Ovary (tissue), 10 donors: ENCODE results near the gene SECTM1. TPM values are rescaled to one million over a fixed set of nuclear protein-coding genes. Genes with fewer than 3 reads are reported as not detected.
"Not testable (repeated sequence)": the region's sequence is repeated elsewhere in the genome, so short reads cannot be mapped to it uniquely, and the experiment has no call there.

Experiments used
- DNase-seq, 5 donors: peaks; one replicate each; pipeline ENCODE4 v3.0.0-alpha.2; 2019 to 2020
- H3K27ac ChIP-seq, 2 donors: fragments of 200-600 bp; one replicate each; pipeline versions ENCODE4 v1.5.1 to v1.8.0; 2019 to 2022
- H3K27me3 ChIP-seq: fragments of 200-600 bp; one replicate; pipeline ENCODE4 v1.8.0; 2022
- H3K36me3 ChIP-seq: fragments of 200-600 bp; sonication (generic); one replicate; pipeline ENCODE4 v1.5.1; 2019
- H3K4me1 ChIP-seq: one replicate; pipeline ENCODE4 v1.8.1; 2013; ENCODE audit warnings: mild to moderate bottlenecking, moderate library complexity; ENCODE audit not compliant: insufficient read depth
- H3K4me3 ChIP-seq: fragments of 200-600 bp; sonication (generic); one replicate; pipeline ENCODE4 v1.5.1; 2017
- H3K9me3 ChIP-seq, 2 donors: fragments of 200-600 bp in 1 of 2; sonication (generic) in 1 of 2; one replicate each; pipeline versions ENCODE4 v1.5.1 to v1.8.1; 2013 to 2019; ENCODE audit warnings: mild to moderate bottlenecking in 1 of 2, moderate library complexity in 1 of 2
- CTCF ChIP-seq, 3 donors: fragments of 450-650 bp in 2 of 3; fragments of 200-600 bp in 1 of 3; IDR thresholded peaks; one replicate each; pipeline versions ENCODE4 v1.5.1 to v1.8.0; 2016 to 2022; ENCODE audit warnings: antibody characterized with exemption in 3 of 3, mild to moderate bottlenecking in 1 of 3
- EP300 ChIP-seq: sonication (generic); formaldehyde crosslinking; IDR thresholded peaks from one replicate; pipeline ENCODE4 v1.6.1; 2017; ENCODE audit warnings: antibody characterized with exemption
- POLR2A ChIP-seq: fragments of 450-650 bp; IDR thresholded peaks from one replicate; pipeline ENCODE4 v1.6.1; 2017; ENCODE audit warnings: antibody characterized with exemption, mild to moderate bottlenecking, moderate library complexity
- WGBS, 3 donors: extraction: QIAGEN DNeasy Blood & Tissue Kit in 1 of 3; methylation state at CpG; one replicate each; pipeline versions ENCODE4 v1.1.5 to v1.1.7; 2013 to 2017; 5-methylcytosine and 5-hydroxymethylcytosine counted together
- intact Hi-C, 4 donors: fragments of 100-400 bp; cut with DNase I; formaldehyde crosslinking; loops; one replicate each; pipeline versions ENCODE4 v1.11.0 to v1.15.1; 2022 to 2023
- long read RNA-seq, 3 donors: library from polyadenylated mRNA in 2 of 3; unstranded in 2 of 3; transcript quantifications; one replicate each; pipeline ENCODE4 v2.0.0 and lab custom pipeline, GENCODE V29; 2021 to 2026
- polyA plus RNA-seq, 2 donors: library from polyadenylated mRNA; stranded (reverse); fragments of 200-250 nt in 1 of 2; fragments of 350-450 nt in 1 of 2; fragmentation: Illumina TruSeq in 1 of 2; extraction: RNeasy Lipid Tissue Mini Kit (QIAGEN cat#74804) in 1 of 2; gene quantifications; one replicate each; pipeline ENCODE4 v1.2.3, GENCODE V29; 2013 to 2014
- total RNA-seq, 7 donors: library from RNA; depleted of rRNA in 2 of 7; stranded (reverse); fragments of >200 nt in 2 of 7; fragmentation: NEBNext Ultra II Directional in 3 of 7; extraction: Animal tissue kit (Norgen Biotek cat#: 25700) in 3 of 7; gene quantifications; one replicate each; pipeline versions ENCODE4 v1.1.0 to v1.2.4, GENCODE V29; 2016 to 2023
- donor health status: DM: no; HTN: no; CAD: no; lungs with moderate emphysema.
- donor health status: DM: no; HTN: no; CAD: no.
- donor health status: Bipolar disorder and iron deficiency.
- donor health status: DM: yes; HTN: yes; CAD: no.
- donor health status: DM: no; HTN: no; CAD: no.
- donor health status: DM: yes; HTN: yes; CAD: no.

Gene SECTM1
- total RNA-seq (10 to 100 TPM in 1 of 7 donors, 1 to 10 TPM in 6; 3.9 to 20.8 (median 9.1) TPM), polyA plus RNA-seq (1 to 10 TPM; 2.1 to 7.9 TPM)
- long read RNA-seq, donor 1, partial matches to known transcripts = 0 of 1 reads
- long read RNA-seq, donor 1, other reads (novel, unspliced or antisense) = 0 of 1 reads
- long read RNA-seq, donor 2 = 0 reads
- long read RNA-seq, donor 3, transcript SECTM1-201 (5 exons, 2,235 nt) = major isoform, 7 of 10 reads
- long read RNA-seq, donor 3, partial matches to known transcripts = 2 of 10 reads
- long read RNA-seq, donor 3, other reads (novel, unspliced or antisense) = 1 of 10 reads

- no peaks in the 10 kb centered on the region for H3K36me3 ChIP-seq
- peak within 1 kb of the TSS; percentile 59 for H3K4me3 ChIP-seq
- peaks cover 22% of the 10 kb centered on the region for H3K4me1 ChIP-seq
- H3K27me3 ChIP-seq = no peaks in the 10 kb centered on the region
- peak; percentile 65 to 82 (median 73) for DNase-seq
- H3K9me3 ChIP-seq = no peaks in the 10 kb centered on the region
- peak within 1 kb of the TSS in 1 of 2 donors; percentile 48 for H3K27ac ChIP-seq
- intact Hi-C loops = no loop called here
- WGBS, 3 donors = 1 to 2% (median 1%) methylated on average over 49 to 90 of the region's 90 CpGs
- TF ChIP-seq CTCF (IDR thresholded peaks at IDR 0.05) (no peak), EP300 (no peak), POLR2A (no peak)
These were observed at the start of gene SECTM1 for GRCh38 chr17:82333279-82334171. SECTM1 (minus strand) TSS chr17:82333766; CDS start chr17:82327240, 6,526 bp downstream.

DNA sequence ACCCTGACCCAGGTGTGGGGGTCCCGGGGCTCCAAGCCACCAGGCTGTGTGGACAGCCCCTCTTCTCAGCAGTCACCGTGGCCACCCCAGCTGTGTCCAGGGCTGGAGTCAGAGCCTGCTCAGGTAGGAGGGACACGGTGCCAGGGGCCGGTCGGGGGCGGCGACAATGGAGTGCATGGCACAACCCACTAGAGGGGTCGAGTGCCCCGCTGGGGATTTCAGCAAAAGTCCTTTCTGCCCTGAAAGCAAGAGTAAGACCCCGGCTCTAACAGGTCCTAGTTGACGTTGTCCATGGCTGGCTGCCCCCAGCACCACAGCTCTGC is 49.3 kb upstream of the SECTM1 start:
- 63 to 79% (median 66%) methylated on average over 11 of the region's 11 CpGs for WGBS, 3 donors

DNA sequence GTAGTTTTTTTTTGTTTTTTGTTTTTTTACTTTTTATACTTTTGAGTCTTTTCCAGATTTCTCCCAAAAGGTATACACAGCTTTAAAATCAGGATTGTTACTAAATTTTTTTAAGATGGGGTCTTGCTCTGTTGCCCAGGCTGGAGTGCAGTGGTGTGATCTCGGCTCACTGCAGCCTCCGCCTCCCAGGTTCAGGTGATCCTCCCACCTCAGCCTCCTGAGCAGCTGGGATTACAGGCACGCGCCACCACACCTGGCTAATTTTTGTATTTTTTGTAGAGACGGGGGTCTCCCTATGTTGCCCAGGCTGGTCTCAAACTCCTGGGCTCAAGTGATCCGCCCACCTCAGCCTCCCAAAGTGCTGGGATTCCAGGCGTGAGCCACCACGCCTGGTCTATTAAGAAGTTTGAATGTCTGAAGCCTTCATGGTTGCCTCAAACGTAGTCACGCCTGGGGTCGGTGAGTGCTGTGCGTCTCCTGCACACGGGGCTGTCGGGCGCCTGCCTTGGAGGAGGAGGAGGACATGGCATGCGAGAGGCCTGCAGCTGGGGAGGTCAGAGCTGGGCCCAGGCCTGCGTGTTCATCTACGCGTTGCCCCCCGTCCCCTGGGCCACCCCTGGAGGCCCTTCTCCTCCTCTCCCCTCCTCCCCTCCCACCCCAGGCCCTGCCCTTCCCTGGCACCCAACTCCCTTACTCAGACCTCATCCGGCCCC is 48.8 kb upstream of the SECTM1 start:
- DNase-seq, H3K9me3 ChIP-seq, intact Hi-C loops, H3K4me1 ChIP-seq, H3K27me3 ChIP-seq, H3K27ac ChIP-seq, H3K36me3 ChIP-seq, H3K4me3 ChIP-seq: not testable (repeated sequence)
- WGBS, 3 donors = 63 to 74% (median 68%) methylated on average over 21 of the region's 21 CpGs

More for the DNA sequence above, 49.3 kb upstream of the SECTM1 start:
- intact Hi-C loops = no loop called here
- DNase-seq = no peak
- TF ChIP-seq CTCF (IDR thresholded peaks at IDR 0.05) = no peak
- no peak for TF ChIP-seq POLR2A
- TF ChIP-seq EP300 = no peak
- H3K36me3 ChIP-seq = no peaks in the 10 kb centered on the region
- no peaks in the 10 kb centered on the region for H3K9me3 ChIP-seq
- H3K27me3 ChIP-seq = no peaks in the 10 kb centered on the region
- H3K4me1 ChIP-seq = peaks cover 1% of the 10 kb centered on the region
- no peak overlapping the region for H3K4me3 ChIP-seq
- H3K27ac ChIP-seq = no peak overlapping the region

DNA sequence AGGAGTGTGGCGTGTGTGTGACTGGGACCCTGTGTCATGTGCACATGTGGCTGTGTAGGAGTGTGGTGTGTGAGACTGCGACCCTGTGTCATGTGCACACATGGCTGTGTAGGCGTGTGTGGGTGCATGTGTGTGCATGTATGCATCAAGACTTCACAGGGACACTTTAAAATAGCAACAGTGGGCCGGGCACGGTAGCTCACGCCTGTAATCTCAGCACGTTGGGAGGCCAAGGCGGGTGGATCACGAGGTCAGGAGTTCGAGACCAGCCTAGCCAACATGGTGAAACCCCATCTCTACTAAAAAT is 48.1 kb upstream of the SECTM1 start:
- H3K27me3 ChIP-seq, H3K4me3 ChIP-seq, H3K9me3 ChIP-seq, DNase-seq, H3K4me1 ChIP-seq, intact Hi-C loops, H3K27ac ChIP-seq, H3K36me3 ChIP-seq: not testable (repeated sequence)
- 56 to 74% (median 57%) methylated on average over 10 of the region's 10 CpGs for WGBS, 3 donors

GRCh38 chr17:82380860-82381702 is 47.5 kb upstream of the SECTM1 start:
- Histone ChIP-seq H3K9me3 (no peaks in the 10 kb centered on the region), H3K4me3 (no peak overlapping the region), H3K4me1 (peaks cover 1% of the 10 kb centered on the region), H3K27ac (no peak overlapping the region), H3K36me3 (no peaks in the 10 kb centered on the region), H3K27me3 (no peaks in the 10 kb centered on the region)
- no peak for DNase-seq
- intact Hi-C loops = no loop called here
- no peak for TF ChIP-seq POLR2A
- no peak for TF ChIP-seq EP300
- TF ChIP-seq CTCF (IDR thresholded peaks at IDR 0.05) = no peak
- WGBS, 3 donors = 36 to 55% (median 46%) methylated on average over 23 of the region's 23 CpGs
